ENCODE results near the gene MED16. TPM values are rescaled to one million over a fixed set of nuclear protein-coding genes. Genes with fewer than 3 reads are reported as not detected.

MED16 gene
- total RNA-seq, 1 experiment from 2014 or later: 83.0 TPM

- Histone ChIP-seq H3K9me3 (ENCODE audit: low read depth, low read length, poor library complexity, severe bottlenecking) (no peaks in the 10 kb centered on the region), H3K36me3 (ENCODE audit: insufficient read depth, low read length, poor library complexity, severe bottlenecking) (no peaks in the 10 kb centered on the region), H3K4me1 (ENCODE audit: insufficient read depth, low read length, poor library complexity, severe bottlenecking) (no peaks in the 10 kb centered on the region), H3K27me3 (replicated peaks; ENCODE audit: insufficient read depth, low read depth, low read length, poor library complexity) (no peaks in the 10 kb centered on the region), H3K4me3 (ENCODE audit: low read depth, low read length, poor library complexity, severe bottlenecking) (no peak overlapping the region), H3K27ac (ENCODE audit: low read depth, low read length, poor library complexity, severe bottlenecking) (no peak overlapping the region)
- TF ChIP-seq CTCF (conservative IDR thresholded peaks at IDR 0.05; ENCODE audit: low read depth, low read length) (no peak), EZH2 (IDR thresholded peaks at IDR 0.05; ENCODE audit: borderline replicate concordance, low read depth, low read length, poor library complexity, severe bottlenecking) (no peak)
- intact Hi-C loops (cut with micrococcal nuclease; ENCODE audit: unreplicated experiment): no loop called here
- ChIA-PET CTCF (no interaction called here), POLR2A (ENCODE audit: low non-redundant PET) (interaction anchor here (0.6 to 0.7 kb wide), 2 partner anchors 142 to 615 kb away, joined by 3 read pairs; no protein-coding TSS in a partner anchor)
- no peak for DNase-seq (ENCODE audit: low spot score)
- no TSS peak for BruUV-seq (replicated peaks)
These were observed 66.9 kb downstream of the MED16 start for GRCh38 chr19:825897-826644.

GRCh38 chr19:824885-825284 is 68.1 kb downstream of the MED16 start:
- Histone ChIP-seq H3K27ac (ENCODE audit: low read depth, low read length, poor library complexity, severe bottlenecking) (no peak overlapping the region), H3K4me1 (ENCODE audit: insufficient read depth, low read length, poor library complexity, severe bottlenecking) (no peaks in the 10 kb centered on the region), H3K9me3 (ENCODE audit: low read depth, low read length, poor library complexity, severe bottlenecking) (no peaks in the 10 kb centered on the region), H3K27me3 (replicated peaks; ENCODE audit: insufficient read depth, low read depth, low read length, poor library complexity) (no peaks in the 10 kb centered on the region), H3K4me3 (ENCODE audit: low read depth, low read length, poor library complexity, severe bottlenecking) (no peak overlapping the region), H3K36me3 (ENCODE audit: insufficient read depth, low read length, poor library complexity, severe bottlenecking) (no peaks in the 10 kb centered on the region)
- no TSS peak for BruUV-seq (replicated peaks)
- POLR2A ChIA-PET (ENCODE audit: low non-redundant PET): no interaction called here
- intact Hi-C loops (cut with micrococcal nuclease; ENCODE audit: unreplicated experiment): no loop called here
- DNase-seq (ENCODE audit: low spot score): no peak
- CTCF ChIA-PET: interaction anchor here (0.5 kb wide), 1 partner anchor 55 kb away, joined by 11 read pairs; no protein-coding TSS in a partner anchor
- TF ChIP-seq CTCF (conservative IDR thresholded peaks at IDR 0.05; ENCODE audit: low read depth, low read length): no peak
- no peak for TF ChIP-seq EZH2 (IDR thresholded peaks at IDR 0.05; ENCODE audit: borderline replicate concordance, low read depth, low read length, poor library complexity, severe bottlenecking)

- CTCF ChIA-PET: no interaction called here
- POLR2A ChIA-PET (ENCODE audit: low non-redundant PET): no interaction called here
- no peak for DNase-seq (ENCODE audit: low spot score)
- no TSS peak for BruUV-seq (replicated peaks)
- Histone ChIP-seq H3K27me3 (replicated peaks; ENCODE audit: insufficient read depth, low read depth, low read length, poor library complexity) (no peaks in the 10 kb centered on the region), H3K27ac (ENCODE audit: low read depth, low read length, poor library complexity, severe bottlenecking) (no peak overlapping the region), H3K4me1 (ENCODE audit: insufficient read depth, low read length, poor library complexity, severe bottlenecking) (no peaks in the 10 kb centered on the region), H3K4me3 (ENCODE audit: low read depth, low read length, poor library complexity, severe bottlenecking) (no peak overlapping the region), H3K9me3 (ENCODE audit: low read depth, low read length, poor library complexity, severe bottlenecking) (no peaks in the 10 kb centered on the region), H3K36me3 (ENCODE audit: insufficient read depth, low read length, poor library complexity, severe bottlenecking) (no peaks in the 10 kb centered on the region)
- intact Hi-C loops (cut with micrococcal nuclease; ENCODE audit: unreplicated experiment): no loop called here
- no peak for TF ChIP-seq EZH2 (IDR thresholded peaks at IDR 0.05; ENCODE audit: borderline replicate concordance, low read depth, low read length, poor library complexity, severe bottlenecking)
- no peak for TF ChIP-seq CTCF (conservative IDR thresholded peaks at IDR 0.05; ENCODE audit: low read depth, low read length)
These were observed 69.3 kb downstream of the MED16 start for GRCh38 chr19:823565-824121.
